Measurements from ENCODE around the gene BAHCC1. TPM values are rescaled to one million over a fixed set of nuclear protein-coding genes. Genes with fewer than 3 reads are reported as not detected.
A peak's percentile ranks its signal among the peaks of the same experiment; 100 is the strongest.

Gene BAHCC1
- total and polyA plus RNA-seq, 2 of the 4 experiments (the other 2 are of a cell fraction) = 0.36 to 7.8 TPM

- no peak overlapping the region for H3K56ac ChIP-seq (ENCODE audit: extremely low read depth, insufficient read depth, low read length)
- peak overlapping the region; percentile 17 for H2BK5ac ChIP-seq (ENCODE audit: low read depth, low read length, poor library complexity, severe bottlenecking)
- intact Hi-C loops (cut with micrococcal nuclease) = loop anchor here (2.0 kb wide), 1 partner anchor 21 kb away; no protein-coding TSS in a partner anchor
- peak overlapping the region; percentile 95 for H2AK5ac ChIP-seq (ENCODE audit: low read depth, low read length)
- H3K23ac ChIP-seq (ENCODE audit: low read depth, low read length) = peak overlapping the region; percentile 58; the same call in 1 of the 2 replicates
- peak overlapping the region; percentile 64 for H4K91ac ChIP-seq (ENCODE audit: insufficient read depth, low read depth, low read length)
- H4K5ac ChIP-seq (ENCODE audit: low read depth, low read length) = peak overlapping the region; percentile 58
- peak overlapping the region; percentile 28; the same call in 1 of the 3 replicates for H2BK15ac ChIP-seq (ENCODE audit: low read depth, low read length)
- peaks cover 16 to 57% of the 10 kb centered on the region in 2 experiments; a peak in 3 of 4 replicates for H3K79me1 ChIP-seq (ENCODE audit: low read depth in 1 of 2, low read length in 2 of 2)
- ATAC-seq (ENCODE audit: low read depth) (no peak), DNase-seq (no peak)
- peak overlapping the region; percentile 75 for H2AFZ ChIP-seq (replicated peaks; ENCODE audit: low read length, poor library complexity)
- H3K9me3 ChIP-seq (ENCODE audit: control insufficient read depth, insufficient read depth, low read length) = no peaks in the 10 kb centered on the region
- WGBS, 2 experiments (ENCODE audit: extremely low coverage in 2 of 2, insufficient read length in 1 of 2) = 85% methylated on average over 10 of the region's 19 CpGs; no CpG with 5 or more reads in 1 of the 2 experiments
- peaks cover 3% of the 10 kb centered on the region; the same call in 1 of the 2 replicates for H3K9me1 ChIP-seq (ENCODE audit: insufficient read depth, low read length)
- H3K4me3 ChIP-seq (ENCODE audit: insufficient read depth, low read depth, low read length) = no peak overlapping the region
- dilution Hi-C loops (cut with HindIII; ENCODE audit: low sequenced_read_pairs, unreplicated experiment) = no loop called here
- peak overlapping the region; percentile 42; the same call in 1 of the 2 replicates for H3K14ac ChIP-seq (replicated peaks; ENCODE audit: low read depth, low read length)
- H3K18ac ChIP-seq (ENCODE audit: low read depth, low read length) = peak overlapping the region; percentile 9; the same call in 1 of the 2 replicates
- 0 out of 2 replicates have a peak overlapping the region, but pooled peaks have one; percentile 10 for H3K9ac ChIP-seq (ENCODE audit: low read depth, low read length)
- peak overlapping the region; percentile 11; the same call in 1 of the 2 replicates for H3K4me2 ChIP-seq (ENCODE audit: low read depth, low read length)
- H2AK9ac ChIP-seq (replicated peaks; ENCODE audit: low read depth, low read length, poor library complexity) = peak overlapping the region; percentile 77
- no peaks in the 10 kb centered on the region; the same call in 1 of the 2 replicates for H3K36me3 ChIP-seq (ENCODE audit: control insufficient read depth, insufficient read depth, low read length)
- in situ Hi-C loops (cut with MboI; ENCODE audit: low sequenced_read_pairs) = no loop called here
- TF ChIP-seq, protein P1, sequence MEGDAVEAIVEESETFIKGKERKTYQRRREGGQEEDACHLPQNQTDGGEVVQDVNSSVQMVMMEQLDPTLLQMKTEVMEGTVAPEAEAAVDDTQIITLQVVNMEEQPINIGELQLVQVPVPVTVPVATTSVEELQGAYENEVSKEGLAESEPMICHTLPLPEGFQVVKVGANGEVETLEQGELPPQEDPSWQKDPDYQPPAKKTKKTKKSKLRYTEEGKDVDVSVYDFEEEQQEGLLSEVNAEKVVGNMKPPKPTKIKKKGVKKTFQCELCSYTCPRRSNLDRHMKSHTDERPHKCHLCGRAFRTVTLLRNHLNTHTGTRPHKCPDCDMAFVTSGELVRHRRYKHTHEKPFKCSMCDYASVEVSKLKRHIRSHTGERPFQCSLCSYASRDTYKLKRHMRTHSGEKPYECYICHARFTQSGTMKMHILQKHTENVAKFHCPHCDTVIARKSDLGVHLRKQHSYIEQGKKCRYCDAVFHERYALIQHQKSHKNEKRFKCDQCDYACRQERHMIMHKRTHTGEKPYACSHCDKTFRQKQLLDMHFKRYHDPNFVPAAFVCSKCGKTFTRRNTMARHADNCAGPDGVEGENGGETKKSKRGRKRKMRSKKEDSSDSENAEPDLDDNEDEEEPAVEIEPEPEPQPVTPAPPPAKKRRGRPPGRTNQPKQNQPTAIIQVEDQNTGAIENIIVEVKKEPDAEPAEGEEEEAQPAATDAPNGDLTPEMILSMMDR (conservative IDR thresholded peaks at IDR 0.05; ENCODE audit: low read depth, low read length) = peak; percentile 37; the same call in 1 of the 2 replicates
- TF ChIP-seq RAD21 (IDR thresholded peaks at IDR 0.05; ENCODE audit: low read length) = peak; percentile 36; the same call in 1 of the 2 replicates
- TF ChIP-seq, protein P2, sequence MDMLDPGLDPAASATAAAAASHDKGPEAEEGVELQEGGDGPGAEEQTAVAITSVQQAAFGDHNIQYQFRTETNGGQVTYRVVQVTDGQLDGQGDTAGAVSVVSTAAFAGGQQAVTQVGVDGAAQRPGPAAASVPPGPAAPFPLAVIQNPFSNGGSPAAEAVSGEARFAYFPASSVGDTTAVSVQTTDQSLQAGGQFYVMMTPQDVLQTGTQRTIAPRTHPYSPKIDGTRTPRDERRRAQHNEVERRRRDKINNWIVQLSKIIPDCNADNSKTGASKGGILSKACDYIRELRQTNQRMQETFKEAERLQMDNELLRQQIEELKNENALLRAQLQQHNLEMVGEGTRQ (IDR thresholded peaks at IDR 0.05; ENCODE audit: low read depth, low read length) = no peak
- ChIA-PET POLR2A (ENCODE audit: unreplicated experiment) (no interaction called here), CTCF (no interaction called here)
- peak overlapping the region; percentile 49 for H3K27ac ChIP-seq (ENCODE audit: insufficient read depth, low read length)
- peak overlapping the region; percentile 99; the same call in 1 of the 2 replicates for H3K4ac ChIP-seq (ENCODE audit: low read depth, low read length)
- H2BK20ac ChIP-seq (ENCODE audit: low read depth, low read length) = 0 out of 2 replicates have a peak overlapping the region, but pooled peaks have one; percentile 20
- peaks cover 37% of the 10 kb centered on the region for H3K4me1 ChIP-seq (ENCODE audit: control insufficient read depth, insufficient read depth, low read length)
- BruUV-seq (replicated peaks) = no TSS peak
- peak overlapping the region; percentile 54 to 65; a peak in 2 of 4 replicates for H4K8ac ChIP-seq (ENCODE audit: low read depth in 2 of 2, low read length in 2 of 2)
- H2BK120ac ChIP-seq (ENCODE audit: low read depth, low read length) = peak overlapping the region; percentile 30
- no peaks in the 10 kb centered on the region for H3K27me3 ChIP-seq (ENCODE audit: control insufficient read depth, insufficient read depth, low read length)
- H4K20me1 ChIP-seq (ENCODE audit: insufficient read depth, low read length) = peaks cover 4% of the 10 kb centered on the region; the same call in 1 of the 2 replicates
Observed at GRCh38 chr17:81401723-81402529, 6.7 kb downstream of the BAHCC1 start.
